ENCODE data around the gene SMTN. TPM values are rescaled to one million over a fixed set of nuclear protein-coding genes. Genes with fewer than 3 reads are reported as not detected.

SMTN gene
- total and polyA plus RNA-seq, 10 of the 15 experiments (the other 5 are each of a cell fraction or from before 2014, with no cell fraction given), result 0.92 to 21.9 (median 4.8) TPM

DNA sequence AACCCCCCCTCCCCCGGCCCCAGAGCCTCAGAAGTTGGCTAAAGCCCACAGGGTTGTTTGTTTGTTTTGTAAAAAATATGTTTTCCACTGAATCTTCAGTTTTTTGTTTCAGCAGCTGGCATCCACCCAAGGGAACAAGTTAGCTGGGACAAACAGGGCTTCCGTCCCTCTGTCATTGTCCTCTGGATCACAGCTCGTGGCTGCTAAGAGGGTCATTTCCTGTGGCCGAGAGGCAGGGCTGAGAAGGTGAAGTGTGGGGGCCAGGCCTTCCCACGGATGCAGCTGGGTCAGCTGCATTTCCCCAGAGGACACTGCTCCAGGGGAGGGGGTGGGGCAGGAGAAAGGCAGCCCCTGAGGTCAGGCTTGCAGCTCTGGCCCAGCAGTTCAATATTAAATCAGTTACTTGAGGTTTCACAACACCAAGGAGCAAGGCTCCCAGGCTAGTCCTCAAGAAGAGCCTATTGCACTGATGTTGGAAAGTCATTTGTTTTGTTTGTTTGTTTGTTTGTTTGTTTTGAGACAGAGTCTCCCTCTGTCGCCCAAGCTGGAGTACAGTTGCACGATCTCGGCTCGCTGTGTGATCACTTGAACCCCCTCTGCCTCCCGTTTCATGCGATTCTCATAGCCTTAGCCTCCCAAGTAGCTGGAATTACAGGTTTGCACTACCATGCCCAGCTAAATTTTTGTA, 34.4 kb upstream of the SMTN start (continued):
- TF ChIP-seq, protein P1, sequence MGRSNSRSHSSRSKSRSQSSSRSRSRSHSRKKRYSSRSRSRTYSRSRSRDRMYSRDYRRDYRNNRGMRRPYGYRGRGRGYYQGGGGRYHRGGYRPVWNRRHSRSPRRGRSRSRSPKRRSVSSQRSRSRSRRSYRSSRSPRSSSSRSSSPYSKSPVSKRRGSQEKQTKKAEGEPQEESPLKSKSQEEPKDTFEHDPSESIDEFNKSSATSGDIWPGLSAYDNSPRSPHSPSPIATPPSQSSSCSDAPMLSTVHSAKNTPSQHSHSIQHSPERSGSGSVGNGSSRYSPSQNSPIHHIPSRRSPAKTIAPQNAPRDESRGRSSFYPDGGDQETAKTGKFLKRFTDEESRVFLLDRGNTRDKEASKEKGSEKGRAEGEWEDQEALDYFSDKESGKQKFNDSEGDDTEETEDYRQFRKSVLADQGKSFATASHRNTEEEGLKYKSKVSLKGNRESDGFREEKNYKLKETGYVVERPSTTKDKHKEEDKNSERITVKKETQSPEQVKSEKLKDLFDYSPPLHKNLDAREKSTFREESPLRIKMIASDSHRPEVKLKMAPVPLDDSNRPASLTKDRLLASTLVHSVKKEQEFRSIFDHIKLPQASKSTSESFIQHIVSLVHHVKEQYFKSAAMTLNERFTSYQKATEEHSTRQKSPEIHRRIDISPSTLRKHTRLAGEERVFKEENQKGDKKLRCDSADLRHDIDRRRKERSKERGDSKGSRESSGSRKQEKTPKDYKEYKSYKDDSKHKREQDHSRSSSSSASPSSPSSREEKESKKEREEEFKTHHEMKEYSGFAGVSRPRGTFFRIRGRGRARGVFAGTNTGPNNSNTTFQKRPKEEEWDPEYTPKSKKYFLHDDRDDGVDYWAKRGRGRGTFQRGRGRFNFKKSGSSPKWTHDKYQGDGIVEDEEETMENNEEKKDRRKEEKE (IDR thresholded peaks at IDR 0.05), result no peak
- TF ChIP-seq EP300 (IDR thresholded peaks at IDR 0.05; ENCODE audit: borderline replicate concordance in 1 of 2, control insufficient read depth in 1 of 2, low read depth in 2 of 2, low read length in 2 of 2) (no peak), JUND (IDR thresholded peaks at IDR 0.05; ENCODE audit: low read depth, low read length) (no peak), CEBPB (IDR thresholded peaks at IDR 0.05; ENCODE audit: borderline replicate concordance in 1 of 2, low read depth in 2 of 2, low read length in 2 of 2) (no peak)
- TF ChIP-seq, protein P2, sequence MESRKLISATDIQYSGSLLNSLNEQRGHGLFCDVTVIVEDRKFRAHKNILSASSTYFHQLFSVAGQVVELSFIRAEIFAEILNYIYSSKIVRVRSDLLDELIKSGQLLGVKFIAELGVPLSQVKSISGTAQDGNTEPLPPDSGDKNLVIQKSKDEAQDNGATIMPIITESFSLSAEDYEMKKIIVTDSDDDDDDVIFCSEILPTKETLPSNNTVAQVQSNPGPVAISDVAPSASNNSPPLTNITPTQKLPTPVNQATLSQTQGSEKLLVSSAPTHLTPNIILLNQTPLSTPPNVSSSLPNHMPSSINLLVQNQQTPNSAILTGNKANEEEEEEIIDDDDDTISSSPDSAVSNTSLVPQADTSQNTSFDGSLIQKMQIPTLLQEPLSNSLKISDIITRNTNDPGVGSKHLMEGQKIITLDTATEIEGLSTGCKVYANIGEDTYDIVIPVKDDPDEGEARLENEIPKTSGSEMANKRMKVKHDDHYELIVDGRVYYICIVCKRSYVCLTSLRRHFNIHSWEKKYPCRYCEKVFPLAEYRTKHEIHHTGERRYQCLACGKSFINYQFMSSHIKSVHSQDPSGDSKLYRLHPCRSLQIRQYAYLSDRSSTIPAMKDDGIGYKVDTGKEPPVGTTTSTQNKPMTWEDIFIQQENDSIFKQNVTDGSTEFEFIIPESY (IDR thresholded peaks at IDR 0.05), result no peak

DNA sequence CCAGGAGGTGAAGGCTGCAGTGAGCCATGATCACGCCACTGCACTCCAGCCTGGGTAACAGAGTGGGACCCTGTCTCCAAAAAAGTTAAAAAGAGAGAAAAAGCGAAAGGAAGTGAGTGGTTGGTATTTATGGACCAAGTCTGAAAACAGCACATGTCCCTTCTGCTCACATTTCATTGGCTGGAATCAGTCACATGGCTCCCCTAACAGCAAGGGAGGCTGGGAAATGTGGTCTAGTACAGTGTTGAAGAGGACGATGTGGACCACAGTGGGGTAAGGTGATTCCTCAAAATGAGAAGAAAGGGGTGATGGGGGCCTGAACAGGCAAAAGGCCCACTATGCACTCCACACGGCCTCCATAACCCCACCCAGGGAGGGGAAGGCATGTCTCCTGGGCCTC, 32.5 kb upstream of the SMTN start:
- no peak overlapping the region for H3K4me3 ChIP-seq
- ChIA-PET SMC1A (ENCODE audit: uncharacterized antibody, unreplicated experiment) (interaction anchor here (1.4 kb wide), 1 partner anchor 15 kb away, joined by 3 read pairs; no protein-coding TSS in a partner anchor), RAD21 (ENCODE audit: unreplicated experiment) (no interaction called here), POLR2A (no interaction called here), CTCF (no interaction called here)
- no peaks in the 10 kb centered on the region for H3K36me3 ChIP-seq (ENCODE audit: control insufficient read depth in 2 of 2, insufficient read depth in 2 of 2, low read length in 1 of 2)
- H3K79me2 ChIP-seq (ENCODE audit: control insufficient read depth, insufficient read depth, low read length), result no peaks in the 10 kb centered on the region
- H2AFZ ChIP-seq (ENCODE audit: control insufficient read depth, low read depth, low read length), result no peak overlapping the region
- no peak overlapping the region for H3K27ac ChIP-seq (ENCODE audit: control insufficient read depth, insufficient read depth)
- DNase-seq (ENCODE audit: low read depth, low spot score), result no peak
- H3K4me2 ChIP-seq (ENCODE audit: control insufficient read depth, insufficient read depth), result no peak overlapping the region
- no peaks in the 10 kb centered on the region; the same call in 2 of the 3 replicates for H3K9me3 ChIP-seq (replicated peaks; ENCODE audit: control insufficient read depth, insufficient read depth, low read length)
- H3K9ac ChIP-seq (ENCODE audit: control insufficient read depth, insufficient read depth, low read length), result no peak overlapping the region
- no peaks in the 10 kb centered on the region; a peak in 1 of 4 replicates for H3K27me3 ChIP-seq (replicated peaks in 1 of 2; ENCODE audit: control insufficient read depth in 2 of 2, insufficient read depth in 2 of 2, low read length in 1 of 2)
- ATAC-seq, result no peak
- no peaks in the 10 kb centered on the region for H3K4me1 ChIP-seq (ENCODE audit: control insufficient read depth, insufficient read depth, low read length)
- in situ Hi-C loops (cut with MboI), result no loop called here
- WGBS (ENCODE audit: insufficient coverage, insufficient replicate concordance, low lambda C conversion rate, missing lambda C conversion rate), result 33% methylated on average over 4 of the region's 4 CpGs
- intact Hi-C loops (cut with micrococcal nuclease; ENCODE audit: unreplicated experiment), result no loop called here
- no TSS peak for BruUV-seq (replicated peaks)
- H4K20me1 ChIP-seq (ENCODE audit: control insufficient read depth, insufficient read depth), result no peaks in the 10 kb centered on the region
- no peak for FAIRE-seq
- no peak for TF ChIP-seq LARP7 (IDR thresholded peaks at IDR 0.05)
- TF ChIP-seq, protein P3, sequence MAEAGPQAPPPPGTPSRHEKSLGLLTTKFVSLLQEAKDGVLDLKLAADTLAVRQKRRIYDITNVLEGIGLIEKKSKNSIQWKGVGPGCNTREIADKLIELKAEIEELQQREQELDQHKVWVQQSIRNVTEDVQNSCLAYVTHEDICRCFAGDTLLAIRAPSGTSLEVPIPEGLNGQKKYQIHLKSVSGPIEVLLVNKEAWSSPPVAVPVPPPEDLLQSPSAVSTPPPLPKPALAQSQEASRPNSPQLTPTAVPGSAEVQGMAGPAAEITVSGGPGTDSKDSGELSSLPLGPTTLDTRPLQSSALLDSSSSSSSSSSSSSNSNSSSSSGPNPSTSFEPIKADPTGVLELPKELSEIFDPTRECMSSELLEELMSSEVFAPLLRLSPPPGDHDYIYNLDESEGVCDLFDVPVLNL (IDR thresholded peaks at IDR 0.05; ENCODE audit: low read depth, low read length), result no peak
- TF ChIP-seq, protein P4, sequence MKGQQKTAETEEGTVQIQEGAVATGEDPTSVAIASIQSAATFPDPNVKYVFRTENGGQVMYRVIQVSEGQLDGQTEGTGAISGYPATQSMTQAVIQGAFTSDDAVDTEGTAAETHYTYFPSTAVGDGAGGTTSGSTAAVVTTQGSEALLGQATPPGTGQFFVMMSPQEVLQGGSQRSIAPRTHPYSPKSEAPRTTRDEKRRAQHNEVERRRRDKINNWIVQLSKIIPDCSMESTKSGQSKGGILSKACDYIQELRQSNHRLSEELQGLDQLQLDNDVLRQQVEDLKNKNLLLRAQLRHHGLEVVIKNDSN (IDR thresholded peaks at IDR 0.05; ENCODE audit: borderline replicate concordance, extremely low read length, insufficient read depth, low read depth, low read length), result peak; percentile 63
- TF ChIP-seq SIX5 (IDR thresholded peaks at IDR 0.05; ENCODE audit: low read depth, low read length, severe bottlenecking), result peak; percentile 34
- TF ChIP-seq, protein P5, sequence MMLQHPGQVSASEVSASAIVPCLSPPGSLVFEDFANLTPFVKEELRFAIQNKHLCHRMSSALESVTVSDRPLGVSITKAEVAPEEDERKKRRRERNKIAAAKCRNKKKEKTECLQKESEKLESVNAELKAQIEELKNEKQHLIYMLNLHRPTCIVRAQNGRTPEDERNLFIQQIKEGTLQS (IDR thresholded peaks at IDR 0.05; ENCODE audit: borderline replicate concordance, extremely low read depth, low read depth, low read length), result peak; percentile 54; the same call in 1 of the 2 replicates
- no peak for TF ChIP-seq GATAD2B (conservative IDR thresholded peaks at IDR 0.05; ENCODE audit: low read depth)
- TF ChIP-seq EGR1 (IDR thresholded peaks at IDR 0.05; ENCODE audit: borderline replicate concordance in 1 of 2, low read depth in 2 of 2, low read length in 2 of 2), result no peak
